Nephron (organoid): Measurements from ENCODE around the gene TIGD4.

ENCODE experiments used
- H3K27ac Mint-ChIP-seq, 3 experiments: 2 replicates each; pipeline ENCODE4 v1.8.0; 2020; ENCODE audit warnings: mixed read lengths in 3 of 3, mild to moderate bottlenecking in 2 of 3, moderate library complexity in 1 of 3
- H3K27me3 Mint-ChIP-seq: 2 replicates; pipeline ENCODE4 v1.8.0; 2021; ENCODE audit warnings: low read depth, mild to moderate bottlenecking, moderate library complexity, mixed read lengths
- H3K36me3 Mint-ChIP-seq: 2 replicates; pipeline ENCODE4 v1.8.0; 2020; ENCODE audit warnings: low read depth, mixed read lengths
- H3K4me1 Mint-ChIP-seq: 2 replicates; pipeline ENCODE4 v1.8.0; 2020; ENCODE audit warnings: mixed read lengths
- H3K4me3 Mint-ChIP-seq, 3 experiments: 2 replicates each; pipeline ENCODE4 v1.8.0; 2020; ENCODE audit warnings: mild to moderate bottlenecking in 3 of 3, mixed read lengths in 3 of 3, moderate library complexity in 2 of 3
- H3K9me3 Mint-ChIP-seq: 2 replicates; pipeline ENCODE4 v1.8.0; 2020; ENCODE audit warnings: mixed read lengths
- CTCF ChIP-seq, 3 experiments: fragments of 200-600 bp; sonication (generic); IDR thresholded peaks; one replicate each; pipeline ENCODE4 v1.5.0; 2021; ENCODE audit warnings: antibody characterized with exemption in 3 of 3; ENCODE audit not compliant: unreplicated experiment in 3 of 3

Gene TIGD4

GRCh38 chr4:152819026-152819645, 39.6 kb upstream of the TIGD4 start:
- TF ChIP-seq CTCF (IDR thresholded peaks at IDR 0.05; ENCODE audit: unreplicated experiment in 3 of 3): no peak
- Mint-ChIP-seq H3K27me3 (no peaks in the 10 kb centered on the region), H3K4me3 (no peak overlapping the region), H3K4me1 (no peaks in the 10 kb centered on the region), H3K36me3 (peaks cover 91% of the 10 kb centered on the region), H3K27ac (no peak overlapping the region), H3K9me3 (peaks cover 70% of the 10 kb centered on the region)

- Mint-ChIP-seq H3K27ac (no peak overlapping the region), H3K36me3 (peaks cover 99% of the 10 kb centered on the region), H3K27me3 (no peaks in the 10 kb centered on the region), H3K4me1 (no peaks in the 10 kb centered on the region), H3K4me3 (no peak overlapping the region), H3K9me3 (peaks cover 75% of the 10 kb centered on the region)
- TF ChIP-seq CTCF (IDR thresholded peaks at IDR 0.05; ENCODE audit: unreplicated experiment in 3 of 3): no peak
These were observed 37.8 kb upstream of the TIGD4 start for GRCh38 chr4:152817331-152817730.

- H3K27me3 Mint-ChIP-seq: peaks cover 3% of the 10 kb centered on the region
- peaks cover 98% of the 10 kb centered on the region for H3K36me3 Mint-ChIP-seq
- no peaks in the 10 kb centered on the region for H3K4me1 Mint-ChIP-seq
- peaks cover 69% of the 10 kb centered on the region for H3K9me3 Mint-ChIP-seq
- H3K4me3 Mint-ChIP-seq: no peak overlapping the region
- H3K27ac Mint-ChIP-seq: no peak overlapping the region
- TF ChIP-seq CTCF (IDR thresholded peaks at IDR 0.05; ENCODE audit: unreplicated experiment in 3 of 3): no peak
These were observed 35.5 kb upstream of the TIGD4 start for GRCh38 chr4:152815078-152815477.

- H3K4me3 Mint-ChIP-seq: no peak overlapping the region
- peak overlapping the region in 1 of 3 experiments; percentile 78 for H3K27ac Mint-ChIP-seq
- H3K36me3 Mint-ChIP-seq: peaks cover 92% of the 10 kb centered on the region
- TF ChIP-seq CTCF (IDR thresholded peaks at IDR 0.05; ENCODE audit: unreplicated experiment in 3 of 3): no peak
- H3K4me1 Mint-ChIP-seq: no peaks in the 10 kb centered on the region
- H3K27me3 Mint-ChIP-seq: peaks cover 7% of the 10 kb centered on the region
- peaks cover 54% of the 10 kb centered on the region for H3K9me3 Mint-ChIP-seq
These were observed 31.3 kb upstream of the TIGD4 start for GRCh38 chr4:152810715-152811287.

GRCh38 chr4:152808670-152809069, 29.1 kb upstream of the TIGD4 start:
- TF ChIP-seq CTCF (IDR thresholded peaks at IDR 0.05; ENCODE audit: unreplicated experiment in 3 of 3): no peak
- no peak overlapping the region for H3K27ac Mint-ChIP-seq
- peaks cover 37% of the 10 kb centered on the region for H3K9me3 Mint-ChIP-seq
- no peak overlapping the region for H3K4me3 Mint-ChIP-seq
- peaks cover 1% of the 10 kb centered on the region for H3K4me1 Mint-ChIP-seq
- H3K27me3 Mint-ChIP-seq: peaks cover 7% of the 10 kb centered on the region
- peaks cover 71% of the 10 kb centered on the region for H3K36me3 Mint-ChIP-seq

- no peak overlapping the region for H3K4me3 Mint-ChIP-seq
- no peak overlapping the region for H3K27ac Mint-ChIP-seq
- peaks cover 11% of the 10 kb centered on the region for H3K4me1 Mint-ChIP-seq
- H3K27me3 Mint-ChIP-seq: peaks cover 7% of the 10 kb centered on the region
- no peak for TF ChIP-seq CTCF (IDR thresholded peaks at IDR 0.05; ENCODE audit: unreplicated experiment in 3 of 3)
- peaks cover 59% of the 10 kb centered on the region for H3K36me3 Mint-ChIP-seq
- H3K9me3 Mint-ChIP-seq: peaks cover 28% of the 10 kb centered on the region
These were observed 27.8 kb upstream of the TIGD4 start for GRCh38 chr4:152807294-152807829.
